ENCODE measurements around the gene ORC5. TPM values are rescaled to one million over a fixed set of nuclear protein-coding genes. Genes with fewer than 3 reads are reported as not detected.
A peak's percentile ranks its signal among the peaks of the same experiment; 100 is the strongest.

Gene ORC5
- total RNA-seq, 3 donors from 2014 or later, result 13.3 to 29.9 (median 26.5) TPM

DNA sequence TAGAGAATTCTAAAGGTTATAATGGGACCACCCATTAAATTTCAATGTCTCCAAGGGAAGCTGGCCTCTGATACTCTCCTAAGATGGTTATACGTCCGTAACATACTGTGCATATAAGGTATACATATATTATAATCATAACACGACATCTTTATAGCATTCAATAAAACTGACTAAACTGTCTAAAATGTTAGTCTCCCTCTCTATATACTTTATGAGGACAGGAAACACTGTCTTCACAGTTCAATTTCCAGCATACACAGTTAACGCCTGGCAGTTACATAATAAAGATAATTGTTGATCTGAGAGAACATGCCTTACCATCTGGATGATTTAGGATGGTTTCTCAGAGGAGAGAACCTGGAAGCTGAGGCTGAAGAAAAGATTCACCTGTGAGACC, 1.2 kb upstream of the ORC5 start:
- Histone ChIP-seq H3K27me3 (no peaks in the 10 kb centered on the region), H3K4me1 (peaks cover 4 to 21% of the 10 kb centered on the region in 2 donors), H3K9me3 (no peaks in the 10 kb centered on the region), H3K36me3 (no peaks in the 10 kb centered on the region), H3K27ac (no peak overlapping the region), H3K4me3 (no peak overlapping the region)
- DNase-seq (ENCODE audit: low spot score in 2 of 2), result no peak
- TF ChIP-seq POLR2A (IDR thresholded peaks at IDR 0.05), result no peak
- TF ChIP-seq, protein P1, sequence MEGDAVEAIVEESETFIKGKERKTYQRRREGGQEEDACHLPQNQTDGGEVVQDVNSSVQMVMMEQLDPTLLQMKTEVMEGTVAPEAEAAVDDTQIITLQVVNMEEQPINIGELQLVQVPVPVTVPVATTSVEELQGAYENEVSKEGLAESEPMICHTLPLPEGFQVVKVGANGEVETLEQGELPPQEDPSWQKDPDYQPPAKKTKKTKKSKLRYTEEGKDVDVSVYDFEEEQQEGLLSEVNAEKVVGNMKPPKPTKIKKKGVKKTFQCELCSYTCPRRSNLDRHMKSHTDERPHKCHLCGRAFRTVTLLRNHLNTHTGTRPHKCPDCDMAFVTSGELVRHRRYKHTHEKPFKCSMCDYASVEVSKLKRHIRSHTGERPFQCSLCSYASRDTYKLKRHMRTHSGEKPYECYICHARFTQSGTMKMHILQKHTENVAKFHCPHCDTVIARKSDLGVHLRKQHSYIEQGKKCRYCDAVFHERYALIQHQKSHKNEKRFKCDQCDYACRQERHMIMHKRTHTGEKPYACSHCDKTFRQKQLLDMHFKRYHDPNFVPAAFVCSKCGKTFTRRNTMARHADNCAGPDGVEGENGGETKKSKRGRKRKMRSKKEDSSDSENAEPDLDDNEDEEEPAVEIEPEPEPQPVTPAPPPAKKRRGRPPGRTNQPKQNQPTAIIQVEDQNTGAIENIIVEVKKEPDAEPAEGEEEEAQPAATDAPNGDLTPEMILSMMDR (IDR thresholded peaks at IDR 0.05), result no peak
- no peak for TF ChIP-seq POLR2AphosphoS5 (IDR thresholded peaks at IDR 0.05)
- intact Hi-C loops (cut with DNase I; ENCODE audit: low total_unique reads), result no loop called here

DNA sequence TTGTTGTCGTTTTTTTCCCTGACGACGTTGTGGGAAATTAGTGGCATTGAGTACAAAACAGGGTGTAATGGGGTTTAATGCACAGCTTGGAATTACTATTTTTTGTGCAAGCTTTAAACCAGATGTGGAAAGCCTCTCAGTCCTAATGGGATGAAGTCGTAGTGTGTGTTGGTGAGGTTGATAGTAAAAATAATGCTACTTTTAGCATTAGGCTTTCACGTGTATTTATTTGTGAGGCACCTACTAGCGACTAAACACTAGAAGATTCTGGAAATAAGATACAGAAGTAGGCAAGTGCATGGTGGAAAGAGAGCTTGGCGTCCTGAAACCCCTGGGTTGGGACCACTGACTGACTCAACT, 588 bp upstream of the ORC5 start:
- Histone ChIP-seq H3K27me3 (no peaks in the 10 kb centered on the region), H3K36me3 (no peaks in the 10 kb centered on the region), H3K4me3 (peak overlapping the region; percentile 68 to 79 (median 74)), H3K27ac (peak overlapping the region; percentile 80 to 89), H3K4me1 (peaks cover 4 to 21% of the 10 kb centered on the region in 2 donors), H3K9me3 (no peaks in the 10 kb centered on the region)
- no peak for DNase-seq (ENCODE audit: low spot score in 2 of 2)
- TF ChIP-seq, protein P1 (IDR thresholded peaks at IDR 0.05), result no peak
- no peak for TF ChIP-seq POLR2A (IDR thresholded peaks at IDR 0.05)
- TF ChIP-seq POLR2AphosphoS5 (IDR thresholded peaks at IDR 0.05), result no peak
- intact Hi-C loops (cut with DNase I; ENCODE audit: low total_unique reads), result no loop called here

DNA sequence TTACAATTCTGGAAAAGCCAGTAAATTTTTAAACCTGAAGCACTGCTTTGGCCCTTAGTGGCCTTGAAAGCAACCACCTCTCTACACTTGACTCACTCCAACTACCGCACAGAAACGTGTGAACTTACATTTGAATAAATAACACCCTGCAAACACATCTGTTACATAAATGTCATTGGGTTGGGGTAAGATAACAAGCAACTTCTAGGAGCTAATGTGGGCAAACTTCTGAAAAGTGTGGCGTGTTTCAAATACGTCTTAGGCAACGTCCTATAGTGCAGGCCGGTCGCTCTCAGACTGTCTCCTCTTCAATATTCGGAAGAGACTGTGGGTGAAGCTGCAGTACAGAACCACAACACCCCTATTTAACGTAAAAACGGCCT, 474 bp downstream of the ORC5 start:
- DNase-seq (ENCODE audit: low spot score in 2 of 2), result no peak
- no peak for TF ChIP-seq POLR2A (IDR thresholded peaks at IDR 0.05)
- no peak for TF ChIP-seq POLR2AphosphoS5 (IDR thresholded peaks at IDR 0.05)
- TF ChIP-seq, protein P1 (IDR thresholded peaks at IDR 0.05), result no peak

DNA sequence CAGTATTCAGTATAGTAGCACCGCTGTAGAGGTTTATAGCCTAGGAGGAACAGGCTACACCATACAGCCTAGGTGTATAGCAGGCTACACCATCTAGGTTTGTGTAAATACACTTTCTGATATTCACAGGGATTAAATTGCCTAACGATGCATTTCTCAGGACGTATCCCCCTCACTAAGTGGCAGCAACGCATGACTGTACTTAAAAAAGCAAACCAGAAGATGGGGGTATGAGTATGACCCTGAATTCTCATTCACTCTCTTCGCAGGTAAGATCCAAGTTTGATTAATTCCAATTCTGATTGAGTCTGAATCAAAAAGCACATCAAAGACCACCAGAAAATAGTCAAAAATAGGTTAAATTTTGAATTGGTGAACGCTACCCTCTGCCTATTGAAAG, 972 bp downstream of the ORC5 start:
- intact Hi-C loops (cut with DNase I; ENCODE audit: low total_unique reads), result no loop called here
- TF ChIP-seq POLR2AphosphoS5 (IDR thresholded peaks at IDR 0.05) (no peak), POLR2A (IDR thresholded peaks at IDR 0.05) (no peak)
- TF ChIP-seq, protein P1 (IDR thresholded peaks at IDR 0.05), result no peak
- Histone ChIP-seq H3K4me1 (peaks cover 4 to 21% of the 10 kb centered on the region in 2 donors), H3K9me3 (no peaks in the 10 kb centered on the region), H3K27ac (peak overlapping the region in 1 of 2 donors; percentile 89), H3K36me3 (no peaks in the 10 kb centered on the region), H3K27me3 (no peaks in the 10 kb centered on the region), H3K4me3 (peak overlapping the region; percentile 68 to 79 (median 74))
- DNase-seq (ENCODE audit: low spot score in 2 of 2), result no peak

More for the DNA sequence above, 474 bp downstream of the ORC5 start:
- H3K4me1 ChIP-seq, result peaks cover 4 to 21% of the 10 kb centered on the region in 2 donors
- peak overlapping the region; percentile 68 to 79 (median 74) for H3K4me3 ChIP-seq
- no peaks in the 10 kb centered on the region for H3K36me3 ChIP-seq
- peak overlapping the region; percentile 80 to 89 for H3K27ac ChIP-seq
- H3K27me3 ChIP-seq, result no peaks in the 10 kb centered on the region
- intact Hi-C loops (cut with DNase I; ENCODE audit: low total_unique reads), result no loop called here
- H3K9me3 ChIP-seq, result no peaks in the 10 kb centered on the region

DNA sequence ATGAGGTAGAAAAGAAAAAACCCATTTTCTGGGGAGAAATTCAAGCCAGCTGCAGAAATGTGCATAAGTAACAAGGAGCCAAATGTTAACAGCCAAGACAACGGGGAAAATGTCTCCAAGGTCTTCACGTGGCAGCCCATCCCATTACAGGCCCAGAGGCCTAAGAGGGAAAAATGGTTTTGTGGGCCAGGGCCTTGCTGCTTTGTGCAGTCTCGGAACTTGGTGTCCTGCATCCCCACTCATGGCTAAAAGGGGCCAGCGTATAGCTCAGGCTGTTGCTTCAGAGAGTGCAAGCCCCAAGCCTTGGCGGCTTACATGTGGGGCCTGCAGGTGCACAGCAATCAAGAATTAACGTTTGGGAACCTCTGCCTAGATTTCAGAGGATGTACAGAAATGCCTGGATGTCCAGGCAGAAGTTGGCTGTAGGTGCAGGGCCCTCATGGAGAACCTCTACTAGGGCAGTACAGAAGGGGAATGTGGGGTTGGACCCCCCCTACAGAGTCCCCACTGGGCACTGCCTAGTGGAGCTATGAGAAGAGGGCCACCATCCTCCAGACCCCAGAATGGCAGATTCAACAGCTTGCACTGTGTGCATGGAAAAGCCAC, 9.0 kb downstream of the ORC5 start:
- Histone ChIP-seq H3K27me3 (no peaks in the 10 kb centered on the region), H3K36me3 (no peaks in the 10 kb centered on the region), H3K4me3 (no peak overlapping the region), H3K27ac (no peak overlapping the region), H3K4me1 (no peaks in the 10 kb centered on the region), H3K9me3 (no peaks in the 10 kb centered on the region)
- TF ChIP-seq POLR2A (IDR thresholded peaks at IDR 0.05) (no peak), POLR2AphosphoS5 (IDR thresholded peaks at IDR 0.05) (no peak)
- TF ChIP-seq, protein P1 (IDR thresholded peaks at IDR 0.05), result no peak
- no peak for DNase-seq (ENCODE audit: low spot score in 2 of 2)
- intact Hi-C loops (cut with DNase I; ENCODE audit: low total_unique reads), result no loop called here
